Measurements from ENCODE around the gene MMADHC. TPM values are rescaled to one million over a fixed set of nuclear protein-coding genes. Genes with fewer than 3 reads are reported as not detected.

The MMADHC gene
- total RNA-seq, 1 donor from 2014 or later, result 102 TPM

DNA sequence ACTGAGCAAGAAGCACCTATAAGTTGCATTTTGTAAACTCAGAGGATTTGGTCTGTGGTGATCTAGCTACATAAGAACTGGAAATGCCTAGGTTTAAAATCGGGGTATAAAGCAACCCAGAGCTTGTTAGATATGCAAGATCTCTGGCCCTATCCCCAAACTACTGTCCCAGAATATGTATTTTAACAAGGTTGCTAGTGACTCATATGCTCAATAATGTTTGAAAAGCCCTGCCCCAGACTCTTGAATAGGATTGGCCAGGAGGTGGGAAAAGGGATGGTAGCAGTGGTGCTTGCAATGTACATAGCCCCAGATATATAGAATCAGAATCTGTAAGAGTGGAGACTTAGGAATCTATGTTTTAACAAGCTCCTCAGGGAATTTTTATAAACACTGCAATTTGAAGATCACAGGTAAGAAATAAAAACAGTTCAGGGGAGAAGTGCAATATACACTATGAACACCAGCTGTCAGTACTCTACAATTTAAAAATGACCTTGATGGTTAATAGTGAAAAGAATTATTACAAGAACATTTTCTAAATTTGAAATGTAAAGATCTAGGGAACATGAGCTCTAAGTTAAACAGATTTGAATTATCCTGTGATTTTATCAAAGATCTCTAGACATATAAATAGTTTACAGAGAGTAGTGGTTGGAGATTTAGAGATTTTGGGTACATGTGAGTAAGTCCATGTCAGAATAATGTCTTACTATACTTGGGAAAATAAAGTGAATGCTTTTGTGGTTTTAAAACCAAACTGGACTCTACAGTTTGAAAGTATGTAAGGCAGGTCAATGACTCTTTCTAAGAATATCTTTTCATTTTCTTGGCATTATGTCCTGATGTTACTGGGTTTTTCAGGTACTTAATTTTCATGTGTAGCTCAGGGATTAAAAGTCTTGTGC is 7.7 kb upstream of the MMADHC start:
- intact Hi-C loops (cut with micrococcal nuclease), result loop anchor here (5.0 to 10.0 kb wide), 2 partner anchors 119 to 427 kb away; no protein-coding TSS in a partner anchor

GRCh38 chr2:149594411-149594810 is 6.8 kb upstream of the MMADHC start:
- intact Hi-C loops (cut with micrococcal nuclease), result loop anchor here (10.0 kb wide), 1 partner anchor 120 kb away; no protein-coding TSS in a partner anchor

DNA sequence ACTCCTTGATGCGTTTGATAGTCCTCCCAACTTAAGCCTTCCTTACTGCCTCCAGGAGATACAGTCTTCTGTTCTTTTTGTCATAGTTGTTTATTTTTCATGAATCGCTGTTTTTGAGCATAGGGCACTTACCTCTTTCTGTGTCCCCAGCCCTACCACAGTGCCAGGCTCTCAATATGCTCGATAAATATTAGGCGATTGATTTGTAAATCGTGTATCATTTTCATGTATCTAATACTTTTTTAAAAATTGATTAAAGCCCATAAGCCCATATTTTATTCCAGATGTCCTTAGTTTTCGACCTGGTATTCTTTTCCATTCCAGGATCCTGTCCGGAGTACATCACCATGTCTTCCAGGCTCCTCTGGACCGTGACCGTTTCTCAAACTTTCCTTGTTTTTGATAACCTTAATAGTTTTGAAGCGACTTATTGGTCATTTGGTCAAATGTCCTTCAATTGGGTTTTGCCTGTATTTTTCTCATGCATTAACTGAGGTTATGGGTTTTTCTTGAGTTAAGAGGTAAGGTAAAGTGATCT is 444 bp upstream of the MMADHC start:
- intact Hi-C loops (cut with micrococcal nuclease), result loop anchor here (1.0 to 5.0 kb wide), 8 partner anchors 9 to 1824 kb away; partner anchors contain the start of genes KIF5C, NMI, ORC4 and RBM43

GRCh38 chr2:149586898-149587219 is 716 bp downstream of the MMADHC start:
- intact Hi-C loops (cut with micrococcal nuclease), result loop anchor here (1.0 to 5.0 kb wide), 8 partner anchors 10 to 1825 kb away; partner anchors contain the start of genes KIF5C, NMI, ORC4 and RBM43

DNA sequence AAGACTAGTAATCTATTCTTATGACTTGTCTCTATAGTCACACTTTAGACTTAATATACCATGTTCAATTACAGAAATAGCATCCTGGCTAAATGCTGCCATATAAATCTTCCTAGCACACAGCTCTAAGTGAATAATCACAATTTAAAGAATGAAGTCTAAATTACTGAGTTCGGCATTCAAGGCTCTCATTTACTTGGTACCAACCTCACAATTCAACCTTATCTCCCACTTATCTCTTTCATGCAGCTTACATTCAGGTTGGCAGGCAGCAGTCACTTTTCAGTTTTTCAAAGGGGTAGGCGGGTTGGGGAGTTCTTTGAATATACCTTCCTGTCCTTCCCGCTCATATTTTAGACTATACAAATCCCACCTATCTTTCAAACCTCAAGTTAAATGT is 1.5 kb downstream of the MMADHC start:
- intact Hi-C loops (cut with micrococcal nuclease), result loop anchor here (2.0 to 5.0 kb wide), 4 partner anchors 49 to 1826 kb away; partner anchors contain the start of gene KIF5C

DNA sequence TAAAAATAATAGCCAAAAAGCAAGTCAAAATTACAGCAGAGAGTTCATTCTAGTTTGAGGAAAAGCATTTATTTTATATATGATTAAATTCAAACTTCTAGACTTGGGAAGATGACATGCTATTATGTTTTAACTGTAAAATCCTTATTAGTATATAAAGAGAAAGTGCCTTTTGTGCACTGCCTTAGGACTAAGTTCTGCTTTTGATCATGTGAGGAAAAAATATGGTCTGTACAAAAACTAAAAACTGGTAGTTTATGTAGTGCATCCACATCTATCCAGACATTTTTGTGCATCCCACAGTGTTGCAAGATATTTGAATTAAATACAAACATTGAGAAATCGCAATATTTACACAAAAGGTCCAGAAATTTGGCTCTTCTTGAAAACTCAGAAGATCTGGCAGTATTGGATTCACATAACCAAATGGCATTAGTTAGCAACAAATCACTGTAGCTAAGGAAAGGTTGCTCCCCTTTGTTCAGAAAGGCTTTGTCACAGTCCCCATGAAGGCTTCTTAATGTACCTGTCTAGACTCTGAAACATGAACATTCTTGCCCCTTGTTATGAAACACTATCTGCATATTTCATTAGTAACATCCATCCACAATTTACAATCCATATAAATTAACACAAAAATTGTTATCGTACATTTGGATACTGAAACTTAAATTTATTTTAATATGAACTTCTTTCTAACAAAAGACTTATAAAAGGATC is 2.2 kb downstream of the MMADHC start:
- intact Hi-C loops (cut with micrococcal nuclease), result loop anchor here (5.0 kb wide), 3 partner anchors 708 to 1827 kb away; partner anchors contain the start of gene KIF5C

DNA sequence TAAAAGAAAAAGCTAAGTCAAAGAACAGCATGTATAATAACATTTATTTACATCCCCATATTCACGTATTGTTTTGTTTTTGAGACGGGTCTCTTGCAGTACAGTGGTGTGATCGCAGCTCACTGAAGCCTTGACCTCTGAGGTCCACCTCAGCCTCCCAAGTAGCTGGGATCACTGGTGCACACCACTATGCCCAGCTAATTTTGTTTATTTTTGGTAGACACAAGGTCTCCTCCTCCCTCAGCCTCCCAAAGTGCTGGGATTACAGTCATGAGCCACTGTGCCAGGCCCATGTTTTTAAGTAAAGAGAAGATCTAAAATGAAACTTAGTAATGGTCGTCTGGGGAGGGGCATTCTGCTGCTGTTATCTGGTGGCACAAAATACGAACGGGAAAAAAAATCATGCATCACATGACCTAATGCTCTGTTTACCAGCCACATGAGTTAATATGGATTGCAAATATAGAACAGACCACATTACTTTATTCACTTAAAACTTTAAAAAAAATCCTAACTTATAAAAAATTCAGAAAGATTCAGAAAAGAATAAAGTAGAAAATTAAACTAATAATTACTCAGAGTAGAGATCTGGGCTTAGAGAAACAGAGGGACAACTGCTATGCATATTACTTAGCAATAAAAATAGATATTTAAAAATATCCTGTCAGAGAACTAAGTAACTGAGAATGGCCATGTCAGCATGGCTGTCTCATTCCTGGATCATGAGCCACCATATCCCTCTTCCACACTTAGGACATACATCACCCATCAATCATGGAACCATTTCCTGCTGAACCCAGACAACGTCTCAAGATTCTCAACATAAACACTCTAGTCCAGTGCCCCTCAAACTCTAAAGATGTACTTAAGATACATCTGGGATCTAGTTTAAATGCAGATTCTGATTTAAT is 7.3 kb downstream of the MMADHC start:
- intact Hi-C loops (cut with micrococcal nuclease), result no loop called here

GRCh38 chr2:149577269-149577668 is 10.3 kb downstream of the MMADHC start:
- intact Hi-C loops (cut with micrococcal nuclease), result no loop called here

- intact Hi-C loops (cut with micrococcal nuclease), result no loop called here
These were observed 11.8 kb downstream of the MMADHC start for GRCh38 chr2:149575752-149576151.

- intact Hi-C loops (cut with micrococcal nuclease), result no loop called here
These were observed 12.3 kb downstream of the MMADHC start for GRCh38 chr2:149575277-149575676.

DNA sequence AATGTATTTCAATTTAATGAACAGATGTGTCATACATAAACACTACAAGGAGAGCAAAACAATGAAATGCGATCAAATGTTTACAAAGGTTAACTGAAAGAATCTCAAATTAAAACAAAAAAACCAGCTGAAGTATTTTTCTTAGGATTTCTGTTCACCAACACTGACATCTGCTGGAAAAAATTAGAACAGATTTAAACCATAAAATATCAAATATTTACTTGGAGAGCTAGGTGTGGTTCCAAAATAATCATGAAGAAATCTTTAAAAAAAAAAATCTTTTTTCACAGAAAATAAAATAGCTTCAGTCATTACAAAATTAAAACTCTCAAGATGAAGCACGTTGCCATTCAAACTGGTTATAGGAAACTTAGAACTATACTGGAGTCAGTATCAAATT is 13.8 kb downstream of the MMADHC start:
- intact Hi-C loops (cut with micrococcal nuclease), result no loop called here

DNA sequence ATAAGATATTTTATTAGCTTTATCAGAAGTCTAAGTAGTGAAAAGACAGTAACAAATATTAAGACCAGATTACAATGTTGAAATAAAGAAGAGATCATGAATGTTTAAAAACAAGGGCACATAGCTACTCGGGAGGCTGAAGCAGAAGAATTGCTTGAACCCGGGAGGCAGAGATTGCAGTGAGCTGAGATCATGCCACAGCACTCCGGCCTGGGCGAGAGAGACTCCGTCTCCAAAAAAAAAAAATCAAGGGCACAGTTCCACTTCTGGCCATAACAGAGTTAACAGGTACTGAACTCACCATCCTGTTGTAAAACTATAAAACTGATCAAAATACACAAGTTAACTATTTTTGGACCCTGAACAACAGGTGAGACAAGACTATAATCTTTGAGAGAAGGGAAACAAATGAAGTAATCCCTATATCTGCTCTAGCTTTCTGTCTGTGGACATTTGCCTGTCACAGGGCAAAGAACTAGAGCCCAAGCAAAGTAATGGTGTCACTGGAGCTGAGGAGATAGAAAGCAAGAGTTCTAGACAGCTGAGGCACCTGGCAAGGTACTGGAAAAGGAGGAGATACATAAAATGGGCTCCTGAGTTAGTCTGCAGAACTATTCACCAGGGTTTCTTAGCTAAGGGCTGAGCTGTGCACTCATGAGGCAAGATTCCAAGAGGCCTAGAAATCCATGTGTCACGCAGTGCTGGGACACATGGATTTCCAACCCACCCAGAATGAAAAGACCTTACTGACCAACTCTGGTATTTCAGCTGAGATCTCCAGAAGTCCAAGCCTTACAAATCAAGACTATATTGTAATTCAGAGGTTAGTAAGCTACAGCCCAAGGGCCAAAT is 15.2 kb downstream of the MMADHC start:
- intact Hi-C loops (cut with micrococcal nuclease), result no loop called here

DNA sequence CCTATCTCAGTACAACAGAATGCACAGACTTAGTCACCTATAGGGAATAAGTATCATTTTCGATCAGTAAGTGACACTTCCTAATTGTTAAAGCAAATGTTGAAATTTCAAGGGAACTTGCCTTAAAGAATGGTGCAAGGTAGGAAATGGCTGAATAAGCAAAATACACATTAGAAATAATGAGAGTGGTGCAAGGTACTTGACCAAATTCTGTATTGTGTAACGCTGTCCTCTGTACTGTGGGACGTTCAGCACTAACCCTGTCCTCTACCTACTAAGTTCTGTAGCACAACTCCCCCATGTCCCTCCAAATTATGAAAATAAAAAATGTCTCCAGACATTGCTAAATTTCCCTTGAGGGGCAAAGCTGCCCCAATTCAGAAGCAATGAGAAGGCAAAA is 19.4 kb downstream of the MMADHC start:
- intact Hi-C loops (cut with micrococcal nuclease), result loop anchor here (10.0 kb wide), 1 partner anchor 1623 kb away; no protein-coding TSS in a partner anchor

DNA sequence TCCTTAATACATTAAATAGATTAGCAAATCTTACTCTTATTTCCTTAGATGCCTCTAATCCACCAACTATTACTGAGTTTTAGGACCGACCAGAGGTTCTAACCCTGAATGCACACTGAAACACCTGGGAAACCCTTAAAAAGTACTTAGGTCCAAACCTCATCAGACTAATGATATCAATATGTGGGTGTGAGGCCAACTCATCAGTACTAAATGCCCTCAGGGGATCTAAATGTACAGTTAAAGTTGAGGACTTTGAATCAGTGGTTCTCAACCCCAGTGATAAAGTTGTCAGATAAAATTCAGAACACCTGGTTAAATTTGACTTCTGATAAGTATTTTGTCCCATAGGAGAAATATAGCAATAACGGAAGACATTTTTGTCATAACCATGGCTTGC is 20.9 kb downstream of the MMADHC start:
- intact Hi-C loops (cut with micrococcal nuclease), result loop anchor here (10.0 kb wide), 1 partner anchor 1622 kb away; no protein-coding TSS in a partner anchor

- intact Hi-C loops (cut with micrococcal nuclease), result loop anchor here (10.0 kb wide), 1 partner anchor 1621 kb away; no protein-coding TSS in a partner anchor
These were observed 21.9 kb downstream of the MMADHC start for GRCh38 chr2:149565625-149566024.

DNA sequence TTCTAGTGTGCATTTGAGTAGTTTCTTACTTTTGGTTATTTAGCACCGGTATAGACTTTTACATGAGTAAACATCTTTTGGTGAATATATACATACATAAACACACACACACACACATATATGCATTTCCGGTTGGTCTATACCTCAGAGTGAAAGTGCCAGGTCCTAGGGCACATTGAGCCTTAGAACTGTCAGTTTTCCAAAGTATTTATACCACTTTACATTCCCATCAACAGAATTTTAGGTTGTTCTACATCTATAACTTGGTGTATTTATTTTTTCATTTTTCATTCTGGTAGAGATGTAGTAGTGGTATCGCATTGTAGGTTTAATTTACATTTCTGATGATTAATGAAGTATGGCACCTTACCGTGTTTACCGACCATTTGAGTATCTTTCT is 22.6 kb downstream of the MMADHC start:
- intact Hi-C loops (cut with micrococcal nuclease), result loop anchor here (5.0 to 10.0 kb wide), 2 partner anchors 253 to 1620 kb away; no protein-coding TSS in a partner anchor

- intact Hi-C loops (cut with micrococcal nuclease), result loop anchor here (5.0 to 10.0 kb wide), 2 partner anchors 252 to 1619 kb away; no protein-coding TSS in a partner anchor
These were observed 23.5 kb downstream of the MMADHC start for GRCh38 chr2:149564097-149564496.

DNA sequence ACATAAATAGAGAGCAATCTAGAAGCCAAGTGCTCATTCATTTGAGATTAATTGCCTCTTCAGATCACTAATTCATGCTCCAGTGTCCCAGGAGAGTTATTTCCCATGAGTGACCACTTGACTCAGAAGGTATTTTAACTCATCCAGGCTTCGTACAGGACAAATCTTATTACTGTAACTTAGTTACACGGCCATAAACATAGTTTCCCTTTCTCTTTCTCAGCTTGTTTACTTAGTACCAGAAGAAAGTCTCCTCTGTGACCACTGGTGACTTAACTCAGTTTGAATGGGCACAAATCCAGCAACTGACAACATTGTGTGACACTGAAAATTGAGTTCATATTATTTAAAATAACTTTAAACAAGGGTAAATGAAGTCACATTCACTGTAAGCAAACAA is 25.3 kb downstream of the MMADHC start:
- intact Hi-C loops (cut with micrococcal nuclease), result loop anchor here (5.0 to 10.0 kb wide), 2 partner anchors 250 to 1618 kb away; no protein-coding TSS in a partner anchor

GRCh38 chr2:149561309-149561926 is 26.2 kb downstream of the MMADHC start:
- intact Hi-C loops (cut with micrococcal nuclease), result loop anchor here (1.0 to 10.0 kb wide), 7 partner anchors 25 to 1617 kb away; no protein-coding TSS in a partner anchor

All from T-helper 2 cell treated with Interferon-gamma antibody and Interleukin-4, amounts not matched to agents 100 ng/mL and 5 ng/mL, for 36 hours (primary cell).